Sigmoid colon (tissue), 7 donors: ENCODE measurements around the gene TGFBR2. TPM values are rescaled to one million over a fixed set of nuclear protein-coding genes. Genes with fewer than 3 reads are reported as not detected.

Source experiments
- DNase-seq: peaks from one replicate; pipeline ENCODE4 v3.0.0-alpha.2; 2019
- H3K27ac ChIP-seq, 4 donors: fragments of 200-600 bp; sonication (generic); one replicate each; pipeline ENCODE4 v1.5.1; 2016 to 2019; ENCODE audit warnings: mild to moderate bottlenecking in 1 of 4
- H3K27me3 ChIP-seq, 3 donors: fragments of 200-600 bp; sonication (generic); one replicate each; pipeline ENCODE4 v1.5.1; 2019; ENCODE audit warnings: mild to moderate bottlenecking in 1 of 3
- H3K36me3 ChIP-seq, 4 donors: fragments of 200-600 bp; sonication (generic); one replicate each; pipeline ENCODE4 v1.5.1; 2016 to 2019
- H3K4me1 ChIP-seq, 4 donors: fragments of 200-600 bp; sonication (generic); one replicate each; pipeline ENCODE4 v1.5.1; 2017 to 2019
- H3K4me3 ChIP-seq, 4 donors: fragments of 200-600 bp; sonication (generic); one replicate each; pipeline ENCODE4 v1.5.1; 2017 to 2019; ENCODE audit warnings: mild to moderate bottlenecking in 2 of 4, moderate library complexity in 1 of 4
- H3K9me3 ChIP-seq, 4 donors: fragments of 200-600 bp in 3 of 4; sonication (generic) in 3 of 4; one replicate each; pipeline versions ENCODE4 v1.5.1 to v1.6.1; 2013 to 2019
- EP300 ChIP-seq, 4 donors: sonication (generic); formaldehyde crosslinking; IDR thresholded peaks; one replicate each; pipeline ENCODE4 v1.6.1; 2017; ENCODE audit warnings: antibody characterized with exemption in 4 of 4
- POLR2A ChIP-seq, 2 donors: fragments of 450-650 bp; IDR thresholded peaks; one replicate each; pipeline ENCODE4 v1.6.1; 2016; ENCODE audit warnings: antibody characterized with exemption in 2 of 2, mild to moderate bottlenecking in 2 of 2, moderate library complexity in 2 of 2
- POLR2AphosphoS5 ChIP-seq, 4 donors: sonication (generic); formaldehyde crosslinking; IDR thresholded peaks; one replicate each; pipeline ENCODE4 v1.6.1; 2017; ENCODE audit warnings: antibody characterized with exemption in 4 of 4
- WGBS, 2 donors: extraction: QIAGEN DNeasy Blood & Tissue Kit; methylation state at CpG; one replicate each; pipeline ENCODE4 v1.1.7; 2013; 5-methylcytosine and 5-hydroxymethylcytosine counted together
- intact Hi-C: fragments of 100-400 bp; cut with DNase I; formaldehyde crosslinking; loops from one replicate; pipeline ENCODE4 v1.15.1; 2023
- polyA plus RNA-seq, 3 donors: library from polyadenylated mRNA; stranded (reverse); fragments of 200-250 nt; gene quantifications; one replicate each; pipeline ENCODE4 v1.2.3, GENCODE V29; 2013
- total RNA-seq, 4 donors: library from RNA; depleted of rRNA; stranded (reverse); fragments of >200 nt; gene quantifications; one replicate each; pipeline ENCODE4 v1.1.0, GENCODE V29; 2016
- TF ChIP-seq, protein P1 (sequence below), 4 experiments: fragments of 450-650 bp in 3 of 4; fragments of 200-600 bp in 1 of 4; IDR thresholded peaks; one replicate each; pipeline ENCODE4 v1.5.1; 2016 to 2019; ENCODE audit warnings: antibody characterized with exemption in 4 of 4, mild to moderate bottlenecking in 3 of 4, moderate library complexity in 2 of 4
- donor health status: healthy with polysubstance abuse.
- donor health status: Bipolar disorder and iron deficiency.
- donor health status: healthy.

TGFBR2 gene
- total and polyA plus RNA-seq, 7 donors, result 9.9 to 243 (median 215) TPM

DNA sequence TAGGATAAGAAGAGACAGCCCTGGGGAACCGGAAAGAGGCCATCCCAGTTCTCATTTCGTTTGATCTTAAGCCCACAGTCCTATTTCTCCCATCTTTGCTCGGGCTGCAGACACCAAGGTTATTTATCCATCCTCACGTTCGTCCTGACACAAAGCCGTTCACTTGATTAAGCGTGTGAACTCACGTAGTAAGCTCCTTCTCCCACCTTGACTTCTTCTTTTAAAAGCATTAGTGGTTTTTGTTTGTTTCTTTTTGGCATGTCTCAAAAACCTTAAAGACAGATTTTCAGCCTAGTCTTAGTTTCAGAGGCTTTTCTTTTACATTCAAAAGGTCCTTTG, 70.9 kb downstream of the TGFBR2 start:
- Histone ChIP-seq H3K36me3 (peaks cover 13 to 73% (median 25%) of the 10 kb centered on the region in 4 donors), H3K27ac (peak overlapping the region in 2 of 4 donors; percentile 10 to 12), H3K9me3 (no peaks in the 10 kb centered on the region), H3K4me3 (no peak overlapping the region), H3K27me3 (no peaks in the 10 kb centered on the region), H3K4me1 (peaks cover 0 to 72% (median 68%) of the 10 kb centered on the region in 4 donors)
- intact Hi-C loops, result no loop called here
- TF ChIP-seq EP300 (IDR thresholded peaks at IDR 0.05) (no peak), POLR2AphosphoS5 (IDR thresholded peaks at IDR 0.05) (peak in 1 of 4 donors; percentile 17)
- no peak for DNase-seq
- WGBS, 2 donors, result 82 to 83% methylated on average over 8 of the region's 8 CpGs

DNA sequence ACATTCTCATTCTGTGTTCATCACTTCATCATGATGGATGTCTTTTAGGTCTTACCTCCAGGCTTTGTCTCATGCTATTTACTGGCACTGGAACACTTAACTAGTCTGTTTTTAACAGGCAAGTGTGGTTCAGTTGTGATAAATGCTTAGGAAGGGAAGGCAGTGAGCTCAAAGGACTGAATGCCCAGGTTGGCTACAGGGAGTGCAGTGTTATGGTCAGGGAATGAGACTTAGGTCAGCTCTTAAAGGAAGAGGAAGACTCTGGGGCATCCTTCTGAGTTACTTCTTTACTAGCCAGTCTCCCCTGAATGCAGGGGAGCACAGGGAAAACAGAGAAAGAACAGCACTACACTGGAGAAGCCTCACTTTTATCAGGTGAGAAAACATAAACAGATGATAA, 72.6 kb downstream of the TGFBR2 start:
- no peak for DNase-seq
- no peaks in the 10 kb centered on the region for H3K27me3 ChIP-seq
- intact Hi-C loops, result no loop called here
- H3K4me3 ChIP-seq, result no peak overlapping the region
- H3K27ac ChIP-seq, result peak overlapping the region in 3 of 4 donors; percentile 70 to 83 (median 78)
- H3K36me3 ChIP-seq, result peaks cover 13 to 58% (median 20%) of the 10 kb centered on the region in 4 donors
- TF ChIP-seq POLR2AphosphoS5 (IDR thresholded peaks at IDR 0.05) (peak in 1 of 4 donors; percentile 13), POLR2A (IDR thresholded peaks at IDR 0.05) (no peak)
- H3K4me1 ChIP-seq, result peaks cover 0 to 73% (median 70%) of the 10 kb centered on the region in 4 donors
- no peaks in the 10 kb centered on the region for H3K9me3 ChIP-seq

DNA sequence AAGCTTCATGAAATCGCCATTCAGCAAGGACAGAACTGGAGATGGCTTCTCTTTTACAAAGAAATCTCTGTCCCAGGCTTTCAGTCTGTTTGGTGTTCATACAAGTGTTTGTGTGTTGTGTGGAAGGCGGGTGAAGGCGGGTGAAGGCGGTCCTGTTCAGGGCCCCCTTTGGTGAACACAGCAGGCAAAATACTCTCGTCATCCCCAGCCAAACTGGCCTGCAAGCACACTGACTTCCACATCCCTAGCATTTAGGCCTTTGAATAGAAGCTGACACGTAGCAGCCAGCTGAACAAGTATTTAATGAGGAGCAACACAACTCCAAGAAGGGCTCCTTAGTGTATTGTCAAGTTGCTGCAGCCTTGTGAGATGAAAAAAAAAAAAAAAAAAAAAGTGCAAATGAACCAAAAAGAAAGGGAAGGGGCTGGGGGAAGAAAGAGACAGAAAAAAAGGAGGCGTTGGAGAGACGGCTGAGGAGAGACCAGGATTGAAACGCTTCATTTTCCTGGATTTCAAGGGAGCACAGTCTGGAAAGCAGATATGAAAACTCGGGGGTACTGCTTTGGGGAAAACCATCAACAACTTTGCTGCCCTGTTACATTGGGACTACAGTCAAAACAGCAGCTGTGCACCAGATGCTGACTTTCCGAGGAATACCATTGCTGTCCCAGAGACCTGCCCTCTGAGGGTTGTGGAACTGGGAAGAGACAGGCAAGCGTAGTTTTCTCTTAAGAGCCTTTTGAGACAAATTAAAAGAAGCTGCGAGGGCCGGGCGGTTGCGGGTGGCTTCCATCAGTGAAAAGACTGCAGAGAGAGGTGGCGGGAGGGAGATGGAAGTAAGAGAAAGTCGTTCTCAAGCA, 74.6 kb downstream of the TGFBR2 start:
- DNase-seq, result peak; percentile 84
- 73 to 89% methylated on average over 18 of the region's 18 CpGs for WGBS, 2 donors
- intact Hi-C loops, result no loop called here
- H3K4me3 ChIP-seq, result no peak overlapping the region
- peaks cover 0 to 91% (median 85%) of the 10 kb centered on the region in 4 donors for H3K4me1 ChIP-seq
- peak overlapping the region; percentile 64 to 83 (median 74) for H3K27ac ChIP-seq
- TF ChIP-seq, protein P1, sequence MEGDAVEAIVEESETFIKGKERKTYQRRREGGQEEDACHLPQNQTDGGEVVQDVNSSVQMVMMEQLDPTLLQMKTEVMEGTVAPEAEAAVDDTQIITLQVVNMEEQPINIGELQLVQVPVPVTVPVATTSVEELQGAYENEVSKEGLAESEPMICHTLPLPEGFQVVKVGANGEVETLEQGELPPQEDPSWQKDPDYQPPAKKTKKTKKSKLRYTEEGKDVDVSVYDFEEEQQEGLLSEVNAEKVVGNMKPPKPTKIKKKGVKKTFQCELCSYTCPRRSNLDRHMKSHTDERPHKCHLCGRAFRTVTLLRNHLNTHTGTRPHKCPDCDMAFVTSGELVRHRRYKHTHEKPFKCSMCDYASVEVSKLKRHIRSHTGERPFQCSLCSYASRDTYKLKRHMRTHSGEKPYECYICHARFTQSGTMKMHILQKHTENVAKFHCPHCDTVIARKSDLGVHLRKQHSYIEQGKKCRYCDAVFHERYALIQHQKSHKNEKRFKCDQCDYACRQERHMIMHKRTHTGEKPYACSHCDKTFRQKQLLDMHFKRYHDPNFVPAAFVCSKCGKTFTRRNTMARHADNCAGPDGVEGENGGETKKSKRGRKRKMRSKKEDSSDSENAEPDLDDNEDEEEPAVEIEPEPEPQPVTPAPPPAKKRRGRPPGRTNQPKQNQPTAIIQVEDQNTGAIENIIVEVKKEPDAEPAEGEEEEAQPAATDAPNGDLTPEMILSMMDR (IDR thresholded peaks at IDR 0.05), result no peak
- TF ChIP-seq POLR2AphosphoS5 (IDR thresholded peaks at IDR 0.05) (peak in 1 of 4 donors; percentile 45), POLR2A (IDR thresholded peaks at IDR 0.05) (no peak), EP300 (IDR thresholded peaks at IDR 0.05) (no peak)
- H3K9me3 ChIP-seq, result no peaks in the 10 kb centered on the region
- H3K27me3 ChIP-seq, result no peaks in the 10 kb centered on the region
- peaks cover 0 to 38% (median 9%) of the 10 kb centered on the region in 4 donors for H3K36me3 ChIP-seq

DNA sequence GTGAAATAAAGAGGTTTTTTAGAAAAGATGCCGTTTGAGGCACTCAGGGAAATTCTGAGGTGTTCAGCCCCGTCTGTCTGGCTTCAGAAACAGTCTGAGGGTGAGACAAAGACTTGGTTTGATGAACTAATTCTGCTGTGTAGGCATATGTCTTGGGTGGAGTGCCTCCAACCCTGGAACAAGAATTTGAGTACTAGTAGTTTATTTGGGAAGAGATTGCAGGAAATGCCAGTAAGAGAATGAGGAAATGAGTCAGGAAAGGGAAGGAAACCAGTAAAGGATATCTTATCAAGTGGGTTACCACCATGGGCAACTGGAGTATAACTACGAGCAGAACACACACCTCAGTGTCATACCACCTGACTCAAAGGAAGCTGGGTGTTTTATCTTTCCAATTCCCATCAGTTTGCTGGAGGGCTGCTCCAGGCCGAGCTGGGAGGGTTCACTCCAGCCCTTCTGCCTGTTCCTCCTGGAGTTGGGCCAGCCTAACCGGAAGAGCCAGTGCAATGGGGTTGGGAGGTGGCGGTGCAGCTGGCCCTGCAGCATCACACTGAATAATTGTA, 75.3 kb downstream of the TGFBR2 start:
- H3K36me3 ChIP-seq, result peaks cover 0 to 31% (median 9%) of the 10 kb centered on the region in 4 donors
- H3K4me3 ChIP-seq, result no peak overlapping the region
- intact Hi-C loops, result no loop called here
- H3K4me1 ChIP-seq, result peaks cover 0 to 94% (median 87%) of the 10 kb centered on the region in 4 donors
- TF ChIP-seq POLR2A (IDR thresholded peaks at IDR 0.05) (no peak), POLR2AphosphoS5 (IDR thresholded peaks at IDR 0.05) (peak in 3 of 4 donors; percentile 7 to 59 (median 43))
- H3K27me3 ChIP-seq, result no peaks in the 10 kb centered on the region
- no peaks in the 10 kb centered on the region for H3K9me3 ChIP-seq
- DNase-seq, result peak; percentile 82
- H3K27ac ChIP-seq, result peak overlapping the region; percentile 64 to 83 (median 74)
- 62 to 65% methylated on average over 6 of the region's 6 CpGs for WGBS, 2 donors

DNA sequence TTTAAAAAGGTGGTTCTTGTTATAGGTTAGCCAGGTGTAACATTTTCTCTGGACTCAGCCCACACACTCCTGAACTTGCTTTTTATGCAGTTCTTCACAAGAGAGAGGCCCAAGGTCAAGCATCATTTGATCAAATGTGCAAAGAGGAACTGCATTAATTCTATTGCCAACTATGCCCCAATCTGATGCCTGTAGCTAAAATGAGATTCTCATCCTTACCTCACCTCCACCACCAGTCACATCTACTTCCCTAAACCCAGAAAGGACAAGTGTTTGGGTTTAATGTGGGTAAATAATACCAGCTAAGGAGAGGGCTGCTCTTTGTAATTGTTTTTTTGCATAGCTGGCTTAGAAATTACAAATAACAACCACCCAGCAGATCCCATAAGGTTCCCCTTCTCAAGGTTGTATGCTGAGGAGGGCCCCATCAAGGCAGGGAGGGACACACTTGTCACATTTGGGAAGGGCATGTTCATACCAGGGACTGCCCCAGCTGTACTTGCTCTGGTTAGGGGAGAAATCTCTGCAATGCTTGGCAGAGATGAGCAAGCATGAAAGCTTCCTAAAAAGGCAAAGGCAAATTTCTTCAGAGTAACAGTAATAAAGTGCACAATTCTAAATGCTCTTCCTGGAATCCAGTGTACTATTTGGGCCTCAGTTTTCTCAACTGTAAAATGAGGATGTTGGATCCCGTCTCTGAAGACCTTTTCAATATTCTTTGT, 76.2 kb downstream of the TGFBR2 start:
- WGBS, 2 donors, result 63 to 86% methylated on average over 1 of the region's 1 CpG
- TF ChIP-seq, protein P1 (IDR thresholded peaks at IDR 0.05), result no peak
- TF ChIP-seq POLR2AphosphoS5 (IDR thresholded peaks at IDR 0.05) (no peak), POLR2A (IDR thresholded peaks at IDR 0.05) (no peak), EP300 (IDR thresholded peaks at IDR 0.05) (no peak)

More for the DNA sequence above, 76.2 kb downstream of the TGFBR2 start:
- no peaks in the 10 kb centered on the region for H3K9me3 ChIP-seq
- intact Hi-C loops, result no loop called here
- H3K4me1 ChIP-seq, result peaks cover 0 to 94% (median 88%) of the 10 kb centered on the region in 4 donors
- no peaks in the 10 kb centered on the region for H3K27me3 ChIP-seq
- H3K36me3 ChIP-seq, result peaks cover 0 to 28% (median 15%) of the 10 kb centered on the region in 4 donors
- no peak for DNase-seq
- H3K27ac ChIP-seq, result peak overlapping the region; percentile 64 to 83 (median 74)
- no peak overlapping the region for H3K4me3 ChIP-seq
